ENCODE measurements around the gene MBTD1.
"Not testable (repeated sequence)": the region's sequence is repeated elsewhere in the genome, so short reads cannot be mapped to it uniquely, and the experiment has no call there.

Gene MBTD1

GRCh38 chr17:51259564-51260236 is at the start of gene MBTD1:
TSS of gene MBTD1 (minus strand) at chr17:51260049. CDS start at chr17:51225161, 34,888 bp downstream.
- DNase-seq (ENCODE audit: low read depth in 2 of 2) = peak; percentile 98
- H3K4me3 ChIP-seq (replicated peaks in 1 of 2; ENCODE audit: low read depth in 2 of 2, low read length in 2 of 2) = peak within 1 kb of the TSS; percentile 91 to 96
- TF ChIP-seq, protein P1, sequence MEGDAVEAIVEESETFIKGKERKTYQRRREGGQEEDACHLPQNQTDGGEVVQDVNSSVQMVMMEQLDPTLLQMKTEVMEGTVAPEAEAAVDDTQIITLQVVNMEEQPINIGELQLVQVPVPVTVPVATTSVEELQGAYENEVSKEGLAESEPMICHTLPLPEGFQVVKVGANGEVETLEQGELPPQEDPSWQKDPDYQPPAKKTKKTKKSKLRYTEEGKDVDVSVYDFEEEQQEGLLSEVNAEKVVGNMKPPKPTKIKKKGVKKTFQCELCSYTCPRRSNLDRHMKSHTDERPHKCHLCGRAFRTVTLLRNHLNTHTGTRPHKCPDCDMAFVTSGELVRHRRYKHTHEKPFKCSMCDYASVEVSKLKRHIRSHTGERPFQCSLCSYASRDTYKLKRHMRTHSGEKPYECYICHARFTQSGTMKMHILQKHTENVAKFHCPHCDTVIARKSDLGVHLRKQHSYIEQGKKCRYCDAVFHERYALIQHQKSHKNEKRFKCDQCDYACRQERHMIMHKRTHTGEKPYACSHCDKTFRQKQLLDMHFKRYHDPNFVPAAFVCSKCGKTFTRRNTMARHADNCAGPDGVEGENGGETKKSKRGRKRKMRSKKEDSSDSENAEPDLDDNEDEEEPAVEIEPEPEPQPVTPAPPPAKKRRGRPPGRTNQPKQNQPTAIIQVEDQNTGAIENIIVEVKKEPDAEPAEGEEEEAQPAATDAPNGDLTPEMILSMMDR (IDR thresholded peaks at IDR 0.05; ENCODE audit: low read depth, low read length) = no peak

- TF ChIP-seq, protein P1 (IDR thresholded peaks at IDR 0.05; ENCODE audit: low read depth, low read length) = no peak
- no peak for DNase-seq (ENCODE audit: low read depth in 2 of 2)
- H3K4me3 ChIP-seq (replicated peaks in 1 of 2; ENCODE audit: low read depth in 2 of 2, low read length in 2 of 2) = no peak overlapping the region
These were observed 45.3 kb upstream of the MBTD1 start for GRCh38 chr17:51305182-51305581.

- DNase-seq (ENCODE audit: low read depth in 2 of 2) = no peak
- no peak overlapping the region for H3K4me3 ChIP-seq (replicated peaks in 1 of 2; ENCODE audit: low read depth in 2 of 2, low read length in 2 of 2)
- TF ChIP-seq, protein P1 (IDR thresholded peaks at IDR 0.05; ENCODE audit: low read depth, low read length) = no peak
These were observed 40.0 kb upstream of the MBTD1 start for GRCh38 chr17:51299859-51300258.

DNA sequence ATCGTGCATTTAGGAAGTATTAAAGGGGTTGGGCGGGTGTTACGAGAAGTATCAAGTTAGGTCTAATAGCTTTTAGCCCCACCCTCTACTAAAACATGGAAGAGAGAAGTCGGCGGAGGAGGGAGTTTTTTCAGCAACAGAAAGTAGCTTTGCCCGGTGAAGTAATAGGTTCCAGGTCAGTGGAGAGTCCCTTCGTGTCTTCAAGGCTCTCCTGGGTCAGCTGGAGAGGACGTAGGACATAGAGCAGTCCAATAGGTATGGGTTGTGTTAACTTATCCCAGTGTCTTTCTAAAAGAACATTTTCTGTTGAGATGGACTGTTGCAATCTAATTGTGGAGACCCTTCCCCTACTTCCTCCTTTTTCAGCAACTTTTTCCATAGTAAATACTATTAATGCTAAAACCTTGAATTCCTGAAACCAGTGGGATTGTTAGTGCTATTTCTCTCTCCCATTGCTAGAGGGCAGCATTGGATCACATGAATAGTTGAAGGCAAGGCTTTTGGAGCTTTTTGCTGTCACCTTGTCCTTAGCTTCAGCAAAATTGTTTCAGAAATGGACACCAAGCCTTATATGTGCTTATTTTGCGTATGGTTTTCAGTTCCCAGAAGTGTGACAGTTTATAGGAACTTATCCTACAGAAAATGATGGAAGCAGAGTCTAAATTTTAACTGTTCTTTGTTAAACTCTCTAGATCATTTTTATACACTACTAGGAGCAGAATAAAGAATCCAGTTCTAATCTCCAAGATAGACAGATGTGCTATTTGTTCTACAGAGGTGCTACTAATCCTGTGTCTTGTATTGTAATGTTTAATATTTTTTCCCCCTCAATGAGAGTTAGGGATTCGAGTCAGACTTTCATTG is 38.9 kb upstream of the MBTD1 start:
- no peak overlapping the region for H3K4me3 ChIP-seq (replicated peaks in 1 of 2; ENCODE audit: low read depth in 2 of 2, low read length in 2 of 2)
- peak; percentile 65 for DNase-seq (ENCODE audit: low read depth in 2 of 2)
- TF ChIP-seq, protein P1 (IDR thresholded peaks at IDR 0.05; ENCODE audit: low read depth, low read length) = peak; percentile 71

DNA sequence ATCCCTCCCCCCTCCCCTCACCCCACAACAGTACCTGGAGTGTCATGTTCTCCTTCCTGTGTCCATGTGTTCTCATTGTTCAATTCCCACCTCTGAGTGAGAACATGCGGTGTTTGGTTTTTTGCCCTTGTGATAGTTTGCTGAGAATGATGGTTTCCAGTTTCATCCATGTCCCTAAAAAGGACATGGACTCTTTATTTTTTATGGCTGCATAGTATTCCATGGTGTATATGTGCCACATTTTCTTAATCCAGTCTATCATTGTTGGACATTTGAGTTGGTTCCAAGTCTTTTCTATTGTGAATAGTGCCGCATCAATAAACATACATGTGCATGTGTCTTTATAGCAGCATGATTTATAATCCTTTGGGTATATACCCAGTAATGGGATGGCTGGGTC is 34.5 kb upstream of the MBTD1 start:
- H3K4me3 ChIP-seq (replicated peaks in 1 of 2; ENCODE audit: low read depth in 2 of 2, low read length in 2 of 2); DNase-seq (ENCODE audit: low read depth in 2 of 2): not testable (repeated sequence)

GRCh38 chr17:51289696-51290111 is 29.9 kb upstream of the MBTD1 start:
- TF ChIP-seq, protein P1 (IDR thresholded peaks at IDR 0.05; ENCODE audit: low read depth, low read length) = no peak
- DNase-seq (ENCODE audit: low read depth in 2 of 2) = no peak
- no peak overlapping the region for H3K4me3 ChIP-seq (replicated peaks in 1 of 2; ENCODE audit: low read depth in 2 of 2, low read length in 2 of 2)

GRCh38 chr17:51287412-51287811 is 27.6 kb upstream of the MBTD1 start:
- TF ChIP-seq, protein P1 (IDR thresholded peaks at IDR 0.05; ENCODE audit: low read depth, low read length) = no peak
- H3K4me3 ChIP-seq (replicated peaks in 1 of 2; ENCODE audit: low read depth in 2 of 2, low read length in 2 of 2) = no peak overlapping the region
- no peak for DNase-seq (ENCODE audit: low read depth in 2 of 2)
